HG03575 (cell line): ENCODE data around the gene IGSF3.

Experiments used
- ATAC-seq: cut with Tn5 transposase; IDR thresholded peaks from one replicate; pipeline ENCODE4 v1.9.1; 2021; ENCODE audit not compliant: unreplicated experiment, insufficient number of reproducible peaks, low FRiP score; ENCODE audit errors: extremely low read depth

IGSF3 gene

DNA sequence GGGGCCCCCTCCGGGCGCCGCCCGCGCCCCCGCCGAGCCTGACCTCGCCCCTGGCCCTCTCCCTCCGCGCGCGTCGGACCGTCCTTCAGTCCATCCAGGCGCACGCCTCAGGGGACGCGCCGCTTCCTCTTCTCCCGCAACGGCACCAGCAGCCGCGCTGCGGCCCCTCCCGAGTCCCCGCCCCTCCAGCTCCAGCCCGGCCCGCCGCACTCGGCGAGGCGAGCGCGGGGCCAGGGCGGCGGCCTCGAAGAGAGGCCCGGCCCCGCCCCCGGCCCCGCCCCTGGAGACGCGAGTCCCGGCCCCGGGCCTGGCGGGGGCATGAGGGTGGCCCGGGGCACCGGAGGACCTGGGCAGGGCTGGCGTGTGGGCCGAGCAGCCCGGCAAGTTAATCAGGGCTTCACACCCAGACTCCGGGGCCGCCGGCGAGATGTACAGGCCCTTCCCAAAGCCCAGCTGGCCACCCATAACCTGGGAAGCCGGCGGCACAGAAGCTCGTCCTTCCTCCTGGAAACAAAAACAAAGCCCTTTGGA is at the start of gene IGSF3:
Gene IGSF3, minus strand, starts transcription at position 159 of the 531 bp plus-strand sequence. CDS start 1,407 bp downstream, outside the sequence.
- ATAC-seq, result no peak

DNA sequence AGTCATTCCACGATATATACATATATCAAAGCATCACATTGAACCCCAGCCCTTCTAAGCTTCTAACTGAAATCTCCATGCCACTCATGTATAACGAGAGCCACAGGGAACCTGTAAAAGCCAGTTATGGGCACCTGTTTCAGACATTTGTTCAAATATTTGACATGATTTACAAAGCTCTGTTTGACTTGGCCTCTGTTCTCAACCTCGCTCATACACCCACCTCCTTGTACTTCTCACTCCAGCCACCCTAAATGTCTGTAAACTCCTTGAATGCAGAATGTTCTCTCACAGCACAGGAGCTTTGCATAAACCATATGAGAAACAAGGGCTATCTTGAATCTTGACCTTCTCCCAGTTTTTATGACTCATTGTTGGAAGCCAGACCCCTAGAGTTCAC is 49.8 kb upstream of the IGSF3 start:
- ATAC-seq, result no peak

DNA sequence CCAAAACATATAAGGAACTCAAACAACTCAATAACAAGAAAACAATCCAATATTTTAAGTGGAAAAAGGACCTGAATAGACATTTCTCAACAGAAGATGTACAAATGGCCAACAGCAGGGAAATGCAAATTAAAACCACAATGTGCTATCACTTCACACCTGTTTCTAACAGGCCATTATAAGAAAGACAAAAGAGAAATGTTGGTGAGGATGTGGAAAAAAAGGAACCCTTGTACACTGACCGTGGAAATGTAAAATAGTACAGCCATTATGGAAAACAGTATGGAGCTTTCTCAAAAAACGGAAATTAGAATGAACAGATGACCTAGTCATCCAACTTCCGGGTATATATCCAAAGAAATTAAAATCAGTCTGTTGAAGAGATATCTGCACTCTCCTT is 48.9 kb upstream of the IGSF3 start:
- no peak for ATAC-seq

DNA sequence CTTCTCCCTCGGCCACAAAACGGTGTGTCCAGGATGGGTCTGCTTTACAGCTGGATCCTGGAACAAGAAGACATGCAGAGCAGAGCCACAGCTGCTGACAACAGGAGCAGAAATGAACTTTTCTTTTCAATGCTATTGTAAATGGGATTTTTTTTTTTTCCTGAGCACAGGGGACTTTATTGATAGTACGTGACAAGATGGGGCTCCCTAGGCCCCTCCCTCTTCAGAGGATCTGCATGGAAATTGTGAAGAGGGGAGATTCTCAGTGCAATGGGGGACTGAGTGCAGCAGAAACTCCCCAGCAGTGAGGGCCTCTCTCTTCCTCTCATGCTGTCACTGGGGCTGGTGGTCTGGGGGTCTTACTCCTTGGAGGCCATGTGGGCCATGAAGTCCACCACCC is 45.9 kb upstream of the IGSF3 start:
- ATAC-seq, result no peak

DNA sequence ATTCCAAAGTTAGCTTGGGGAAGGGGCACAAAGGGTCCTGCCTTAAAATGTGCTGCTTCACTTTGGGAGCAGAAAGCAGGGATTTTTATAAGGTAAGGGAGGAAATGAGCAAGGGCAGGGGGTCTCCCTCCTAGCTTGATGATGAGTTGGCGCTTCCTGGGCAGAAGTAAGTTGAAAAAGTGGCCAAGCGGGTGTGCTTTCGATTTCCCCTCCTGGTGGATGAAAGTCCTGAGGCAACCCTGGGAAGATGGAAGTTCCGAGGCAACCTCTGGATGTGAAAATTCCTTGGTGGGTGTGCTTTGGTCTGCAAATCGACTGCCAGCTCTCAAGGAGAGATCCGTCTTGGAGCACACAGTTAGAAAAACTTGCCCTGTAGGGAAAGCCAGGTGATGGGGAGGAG is 45.0 kb upstream of the IGSF3 start:
- no peak for ATAC-seq

DNA sequence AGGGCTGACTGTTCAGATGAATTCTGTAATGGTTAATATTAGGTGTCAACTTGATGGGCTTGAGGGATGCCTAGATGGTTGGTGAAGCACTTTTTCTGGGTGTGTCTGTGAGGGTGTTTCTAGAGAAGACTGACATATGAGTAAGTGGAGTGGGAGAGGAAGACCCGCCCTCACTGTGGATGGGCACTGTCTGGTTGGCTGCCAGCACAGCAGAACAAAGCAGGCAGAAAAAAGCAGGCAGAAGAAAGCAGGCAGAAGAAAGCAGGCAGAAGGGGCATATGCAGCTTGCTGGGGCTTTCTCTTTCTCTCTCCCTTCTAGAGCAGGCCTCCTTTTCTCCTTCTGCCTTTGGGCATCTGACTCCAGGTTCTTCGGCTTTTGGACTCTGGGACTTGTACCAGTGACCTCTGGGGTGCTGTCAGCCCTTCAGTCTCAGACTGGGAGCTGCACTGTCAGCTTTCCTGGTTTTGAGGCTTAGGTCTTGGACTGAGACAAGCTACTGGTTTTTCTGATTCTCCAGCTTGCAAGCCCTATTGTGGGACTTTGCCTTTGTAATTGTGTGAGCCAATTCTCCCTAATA is 43.8 kb upstream of the IGSF3 start:
- no peak for ATAC-seq

DNA sequence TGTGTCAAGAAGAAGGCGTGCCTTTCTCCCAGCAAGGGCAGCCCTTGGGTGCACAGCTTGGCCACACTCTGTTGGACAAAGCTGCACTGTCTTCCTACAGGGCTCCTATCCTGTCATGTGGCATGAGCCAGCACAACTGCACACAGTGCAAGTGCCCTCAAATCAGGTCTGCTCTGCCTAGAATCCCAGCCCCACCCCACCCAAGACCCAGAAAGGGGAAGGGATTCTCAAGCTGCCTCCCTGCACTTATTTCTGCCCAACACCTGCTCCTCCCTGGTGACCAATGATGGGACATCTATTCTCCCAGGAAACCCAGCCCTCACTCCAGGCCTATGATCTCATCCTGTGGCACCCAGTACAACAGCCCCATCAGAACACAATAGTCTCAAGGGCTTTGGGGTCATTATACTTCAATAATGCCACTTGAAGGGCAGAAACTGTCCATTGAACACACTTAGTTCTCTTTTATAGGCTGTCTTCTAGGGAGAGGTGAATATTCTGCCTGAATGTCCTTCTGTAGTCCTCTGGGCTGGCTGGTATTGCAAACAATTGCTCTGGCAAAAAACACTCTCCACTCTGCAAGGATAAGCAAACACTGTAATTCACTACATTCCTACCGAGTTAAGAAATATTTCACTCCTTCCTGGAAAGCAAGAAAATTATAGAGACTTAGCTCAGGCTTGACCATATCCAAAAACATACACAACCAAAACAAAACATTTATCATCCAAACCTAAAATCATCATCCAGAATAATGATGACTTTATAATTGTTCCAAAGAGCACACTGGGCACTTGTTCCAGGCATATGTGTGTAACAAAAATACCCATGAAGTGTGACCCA is 43.1 kb upstream of the IGSF3 start:
- ATAC-seq, result no peak

DNA sequence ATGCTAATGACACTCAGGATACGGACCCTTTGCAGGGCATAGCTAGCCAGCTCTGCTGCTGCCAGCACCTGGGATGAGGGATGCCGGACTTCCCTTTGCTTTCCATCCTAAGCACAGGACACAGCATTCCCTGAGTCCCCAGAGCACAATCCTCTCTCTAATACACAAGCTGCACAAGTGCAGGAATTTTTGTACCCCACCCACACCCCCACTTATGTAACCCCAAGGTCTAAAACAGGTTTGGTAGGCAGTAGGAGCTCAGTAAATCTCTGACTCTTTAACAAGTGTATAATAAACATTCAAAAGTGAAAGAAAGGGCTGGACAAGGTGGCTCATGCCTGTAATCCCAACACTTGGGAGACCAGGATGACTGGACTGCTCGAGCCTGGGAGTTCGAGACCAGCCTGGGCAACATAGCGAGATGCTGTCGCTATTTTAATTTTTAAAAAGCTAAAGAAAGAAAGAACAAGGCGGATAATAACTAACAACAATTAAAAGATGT is 42.2 kb upstream of the IGSF3 start:
- ATAC-seq, result no peak

DNA sequence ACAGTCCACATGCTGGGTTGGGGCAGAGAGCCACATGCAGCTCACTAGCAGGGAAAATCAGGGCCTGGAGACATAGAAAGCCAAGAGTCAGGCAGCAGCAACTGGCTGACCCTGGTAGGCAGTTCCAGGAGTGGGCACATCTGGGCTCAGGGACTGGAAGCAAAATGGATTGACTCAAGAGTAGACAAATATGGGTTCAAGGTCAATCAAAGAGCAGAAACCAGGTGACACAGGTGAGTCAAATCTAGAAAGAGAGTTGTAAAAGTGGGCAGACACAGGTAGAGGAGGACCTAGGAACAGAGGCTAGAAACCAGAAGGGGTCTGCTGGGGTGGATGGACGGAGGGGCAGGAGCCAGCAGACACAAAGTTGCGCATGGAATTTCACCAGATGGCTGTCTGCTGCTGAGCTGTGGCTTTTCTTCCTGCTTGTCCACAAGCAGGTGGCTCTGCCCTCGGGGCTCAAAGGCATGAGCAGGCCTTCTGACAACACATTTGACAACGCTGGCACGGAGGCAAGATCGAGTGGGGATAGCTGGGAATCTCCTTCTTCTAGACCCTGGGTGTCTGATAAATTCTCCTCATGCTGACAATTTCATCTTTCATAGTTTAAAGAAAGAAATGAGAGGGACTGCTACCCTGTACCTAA is 40.8 kb upstream of the IGSF3 start:
- ATAC-seq, result no peak

DNA sequence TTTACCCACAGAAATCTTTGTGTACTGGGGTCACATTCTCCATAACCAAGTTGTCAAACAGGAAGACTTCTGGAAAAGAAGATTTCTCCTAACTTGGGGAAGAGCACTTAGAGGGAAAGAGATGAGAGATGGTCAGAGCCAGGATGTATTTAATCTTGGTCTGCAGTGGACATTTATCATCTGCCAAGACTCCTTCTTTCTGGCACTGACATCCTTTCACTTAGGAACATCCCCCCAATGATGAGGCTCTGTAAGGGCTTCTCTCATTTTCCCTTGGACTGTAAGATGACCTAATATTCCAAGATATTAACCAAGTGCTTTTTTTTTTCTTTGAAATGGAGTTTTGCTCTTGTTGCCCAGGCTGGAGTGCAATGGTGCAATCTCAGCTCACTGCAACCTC is 39.3 kb upstream of the IGSF3 start:
- no peak for ATAC-seq

DNA sequence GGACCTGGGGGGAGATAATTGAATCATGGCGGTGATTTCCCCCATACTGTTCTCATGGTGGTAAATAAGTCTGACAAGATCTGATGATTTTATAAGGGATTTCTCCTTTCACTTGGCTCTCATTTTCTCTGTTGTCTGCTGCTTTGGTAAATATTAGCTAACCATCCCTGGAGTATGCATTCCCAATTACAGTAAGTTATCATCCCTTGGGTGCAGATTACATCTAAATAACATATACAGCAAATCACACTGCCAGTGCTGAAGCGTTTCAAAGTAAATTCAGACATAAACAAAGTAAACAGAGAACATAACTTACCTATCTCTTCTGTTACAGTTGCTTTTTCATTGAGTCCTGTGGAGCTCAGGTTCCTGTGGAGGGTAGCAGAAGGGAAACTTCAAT is 38.6 kb upstream of the IGSF3 start:
- no peak for ATAC-seq

DNA sequence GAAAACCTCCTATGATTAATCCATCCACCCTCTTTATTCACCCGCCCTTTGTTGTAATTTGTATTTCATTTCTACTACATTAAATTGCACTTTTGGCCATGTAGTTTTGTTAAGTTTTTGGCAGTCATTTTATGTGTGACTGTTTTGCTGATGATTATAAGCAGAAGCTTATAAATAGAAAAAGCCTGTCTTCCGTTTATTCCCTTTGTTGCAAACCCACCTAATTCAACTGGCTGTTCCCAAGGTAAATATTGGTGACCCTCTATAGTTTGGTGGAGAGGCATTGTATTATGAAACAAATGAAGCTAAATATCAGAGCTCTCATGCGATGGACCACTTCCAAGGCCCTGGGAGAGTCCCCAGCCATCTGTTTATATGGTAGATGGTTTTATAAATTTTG is 36.7 kb upstream of the IGSF3 start:
- no peak for ATAC-seq

DNA sequence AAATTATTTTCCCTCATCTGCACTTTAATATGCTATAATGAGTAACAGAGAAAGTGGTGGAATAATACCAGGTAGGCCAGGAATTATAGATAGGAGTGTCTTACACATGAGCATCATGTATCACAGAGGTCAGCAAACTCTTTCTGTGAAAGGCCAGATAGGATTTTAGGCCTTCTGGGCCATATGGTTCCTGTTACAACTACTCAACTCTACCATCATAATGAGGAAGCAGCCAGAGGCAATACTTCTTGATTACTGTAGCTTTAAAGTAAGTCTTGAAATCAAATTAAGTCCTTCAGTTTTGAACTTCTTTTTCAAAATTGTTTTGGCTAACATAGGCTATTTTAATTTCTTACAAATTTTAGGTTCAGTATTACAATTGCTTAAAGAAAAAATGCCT is 32.1 kb upstream of the IGSF3 start:
- ATAC-seq, result no peak

DNA sequence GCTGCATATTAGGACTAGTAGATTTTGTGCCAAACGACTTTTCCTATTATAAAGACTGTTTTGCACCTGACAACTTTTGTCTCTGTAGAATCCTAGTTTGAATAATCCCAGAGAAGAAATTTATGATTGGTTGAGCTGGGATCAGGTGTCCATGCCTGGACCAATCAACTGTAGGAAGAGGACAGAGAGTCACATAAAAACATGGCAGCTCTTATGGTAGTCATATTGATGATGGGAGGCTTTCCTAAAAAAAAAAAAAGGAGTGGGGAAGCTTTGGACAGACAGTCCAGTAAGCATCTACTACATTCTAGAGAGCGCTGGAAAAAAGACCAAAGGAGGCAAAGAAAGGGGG is 30.7 kb upstream of the IGSF3 start:
- no peak for ATAC-seq

DNA sequence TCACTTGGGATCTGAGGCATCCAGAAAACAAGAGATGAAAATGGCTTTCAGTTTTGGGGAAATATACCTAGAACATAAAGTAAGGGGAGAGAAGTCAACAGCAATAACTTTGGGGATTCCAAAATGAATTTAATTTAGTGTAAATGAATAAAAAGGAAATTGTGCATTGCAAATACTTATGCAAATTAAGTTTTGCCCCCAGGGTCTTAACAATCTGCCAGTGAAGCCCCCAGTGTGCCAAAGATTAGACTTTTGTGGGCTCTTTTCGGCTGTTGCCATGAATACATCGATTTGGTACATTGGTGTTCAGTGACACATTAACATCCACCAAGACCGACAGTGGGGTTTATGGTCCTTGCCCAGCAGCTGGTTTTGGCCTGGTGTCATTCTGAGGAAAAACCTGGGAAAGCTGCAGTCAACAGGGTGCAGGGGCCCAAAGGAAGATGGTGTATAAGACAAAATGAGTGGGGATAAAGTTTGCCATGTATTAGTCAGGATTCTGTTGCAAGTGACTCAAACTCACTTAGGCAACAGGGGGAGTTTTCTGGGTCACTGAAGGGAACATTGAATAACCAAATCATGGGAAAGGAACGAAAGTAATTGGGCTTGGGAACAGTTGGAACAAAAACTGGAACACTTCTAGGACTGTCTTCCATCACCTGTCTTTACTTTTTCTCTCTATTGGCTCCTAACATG is 30.2 kb upstream of the IGSF3 start:
- ATAC-seq, result no peak

DNA sequence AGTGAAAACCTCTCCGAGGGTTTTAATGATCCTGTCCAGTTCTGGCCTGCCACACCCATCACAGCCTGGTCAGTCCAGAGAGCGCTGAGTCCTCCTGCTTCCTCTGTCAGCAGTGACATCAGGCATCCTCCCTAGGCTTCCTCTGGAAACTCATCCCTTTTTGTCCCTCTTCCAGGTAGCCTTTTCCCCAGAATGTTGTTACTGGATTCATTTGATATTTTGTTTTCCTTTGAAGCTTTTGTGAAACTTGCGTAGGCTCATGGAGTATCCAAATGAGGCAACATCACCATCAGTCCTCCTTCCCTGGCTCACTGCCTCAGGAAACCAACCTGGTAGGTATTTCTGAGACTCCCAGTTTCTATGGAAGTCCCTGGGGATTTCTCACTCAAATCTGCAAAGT is 27.0 kb upstream of the IGSF3 start:
- no peak for ATAC-seq

DNA sequence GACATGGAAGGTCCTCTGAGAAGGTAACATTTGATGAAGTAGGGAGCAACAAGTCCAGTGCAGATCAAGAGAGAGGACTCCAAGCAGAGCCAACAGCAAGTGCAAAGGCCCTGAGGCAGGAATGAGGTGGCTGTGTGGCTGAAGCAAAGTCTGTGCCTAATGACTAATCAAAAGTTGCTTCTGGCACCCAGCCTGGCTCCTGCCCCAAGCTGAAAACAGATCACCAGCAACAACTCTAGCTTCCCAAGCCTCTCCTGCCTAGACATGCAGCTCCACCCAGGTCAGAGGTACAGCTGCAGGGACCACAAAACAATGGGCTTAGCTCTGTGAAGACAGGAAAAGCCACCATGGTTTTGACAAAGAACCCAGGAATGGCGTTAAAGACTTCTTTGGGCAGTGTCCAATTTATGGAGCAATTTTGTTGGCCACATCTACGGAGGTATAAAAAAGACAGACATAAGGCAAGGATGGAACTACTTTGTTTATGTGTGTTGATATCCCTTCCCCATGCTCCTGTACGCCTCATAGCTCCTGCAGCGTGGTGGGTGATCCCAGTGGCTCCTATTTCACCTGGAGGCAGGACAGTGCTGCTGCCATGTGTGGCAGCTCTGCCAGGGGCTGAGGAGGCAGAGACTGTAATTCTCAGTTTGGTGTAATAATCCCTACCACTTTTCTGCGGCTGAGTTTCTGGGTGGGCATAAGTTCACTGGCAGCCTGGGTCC is 26.4 kb upstream of the IGSF3 start:
- ATAC-seq, result no peak

DNA sequence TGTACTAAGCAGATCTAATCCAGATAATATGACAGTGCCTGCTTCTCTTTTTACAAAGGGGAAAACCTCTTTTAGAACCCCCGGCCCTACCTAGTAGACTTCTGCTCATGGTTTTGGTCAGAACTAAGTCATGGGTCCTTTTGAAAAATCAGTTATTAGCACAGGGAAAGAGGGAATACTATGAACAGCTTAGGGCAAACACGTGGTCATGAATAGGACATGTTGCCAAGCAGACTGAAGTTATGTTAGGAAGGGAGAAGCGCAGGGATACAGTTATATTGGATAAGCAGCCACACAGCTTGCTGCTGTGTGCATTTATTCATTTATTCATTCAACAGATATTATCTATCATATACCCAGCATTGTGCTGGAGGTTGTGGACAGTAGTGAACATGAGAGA is 25.3 kb upstream of the IGSF3 start:
- no peak for ATAC-seq

DNA sequence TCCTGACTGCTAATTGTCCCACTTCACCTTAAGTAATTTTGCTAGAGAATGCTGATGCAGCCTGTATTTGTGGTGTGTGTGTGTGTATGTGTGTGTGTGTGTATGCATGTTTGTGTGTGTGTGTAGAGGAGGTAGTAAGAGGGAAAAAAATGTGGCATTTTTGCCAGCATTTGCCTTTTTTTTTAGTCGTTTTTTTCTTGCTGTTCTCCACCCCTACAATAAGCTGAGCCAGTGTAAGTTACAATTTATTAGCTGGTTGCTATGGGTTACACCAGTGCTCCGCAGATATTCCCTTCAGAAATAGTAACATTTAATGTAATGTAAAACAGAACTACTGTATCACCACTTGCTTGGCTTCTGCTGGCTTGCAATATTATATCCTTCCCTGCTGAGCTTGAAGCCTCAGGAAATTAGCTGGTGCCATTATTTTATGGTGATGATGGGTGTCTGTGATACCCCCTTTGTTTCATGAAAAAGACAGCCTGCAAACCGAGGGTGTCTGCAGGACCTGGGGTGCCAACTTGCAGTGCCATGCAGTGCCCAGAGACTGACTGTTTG is 23.4 kb upstream of the IGSF3 start:
- no peak for ATAC-seq
